ENCODE measurements around the gene ACTMAP. TPM values are rescaled to one million over a fixed set of nuclear protein-coding genes. Genes with fewer than 3 reads are reported as not detected.

The ACTMAP gene
- total and polyA plus RNA-seq, 9 of the 15 experiments (the other 6 are each of a cell fraction or from before 2014, with no cell fraction given), result 1.7 to 16.6 (median 4.9) TPM

- H3K27me3 ChIP-seq (ENCODE audit: control insufficient read depth in 2 of 2, insufficient read depth in 2 of 2, low read length in 2 of 2), result no peaks in the 10 kb centered on the region
- peaks cover 3% of the 10 kb centered on the region for H3K9me1 ChIP-seq (ENCODE audit: control insufficient read depth, insufficient read depth, low read length)
- no TSS peak for BruUV-seq (replicated peaks)
- peak overlapping the region; percentile 100 for H3K4me2 ChIP-seq (ENCODE audit: insufficient read depth, low read length)
- ChIA-PET POLR2A (interaction anchor here (0.5 to 1.7 kb wide), 8 partner anchors 9 to 1241 kb away, joined by 3 to 9 read pairs (median 3); partner anchors contain the start of gene ATP1A3), CTCF (ENCODE audit: low intra/inter-chr PET ratio) (interaction anchor here (0.7 kb wide), 1 partner anchor 452 kb away, joined by 3 read pairs; no protein-coding TSS in a partner anchor)
- in situ Hi-C loops (cut with MboI), result no loop called here
- peaks cover 88% of the 10 kb centered on the region for H3K79me2 ChIP-seq (ENCODE audit: control insufficient read depth, insufficient read depth, low read length)
- peaks cover 32% of the 10 kb centered on the region for H4K20me1 ChIP-seq (replicated peaks; ENCODE audit: control insufficient read depth, insufficient read depth, low read length)
- peak overlapping the region; percentile 59 for H3K4me3 ChIP-seq
- H3K36me3 ChIP-seq (ENCODE audit: control insufficient read depth, insufficient read depth, low read length), result peaks cover 53% of the 10 kb centered on the region
- no peaks in the 10 kb centered on the region for H3K9me3 ChIP-seq (replicated peaks; ENCODE audit: control insufficient read depth, insufficient read depth, low read depth, low read length)
- intact Hi-C loops (cut with micrococcal nuclease), result no loop called here
- H3K4me1 ChIP-seq (replicated peaks in 1 of 2; ENCODE audit: control insufficient read depth in 2 of 2, insufficient read depth in 2 of 2, low read length in 2 of 2), result peaks cover 35 to 45% of the 10 kb centered on the region in 2 experiments
- 0% methylated on average over 7 of the region's 12 CpGs for WGBS (ENCODE audit: insufficient coverage, low coverage, missing lambda C conversion rate)
- H3K9ac ChIP-seq (ENCODE audit: insufficient read depth in 1 of 2, low read depth in 2 of 2, low read length in 2 of 2), result peak overlapping the region; percentile 94 to 99
- H3K27ac ChIP-seq (ENCODE audit: extremely low read depth, low read depth, low read length), result peak overlapping the region; percentile 98; the same call in 2 of the 3 replicates
- DNase-seq (ENCODE audit: extremely low read depth in 1 of 4, low spot score in 3 of 4) (peak in 1 of 4 experiments; percentile 40), FAIRE-seq (no peak), ATAC-seq (no peak)
- H2AFZ ChIP-seq (ENCODE audit: low read depth, low read length), result no peak overlapping the region
- TF ChIP-seq BCLAF1 (IDR thresholded peaks at IDR 0.05; ENCODE audit: borderline replicate concordance in 1 of 2, control insufficient read depth in 1 of 2, low read depth in 2 of 2, low read length in 1 of 2) (0 out of 4 replicates have a peak, but pooled peaks of 1 of the 2 experiments have one; percentile 42), GTF2E2 (tag; IDR thresholded peaks at IDR 0.05) (0 out of 2 replicates have a peak, but pooled peaks have one; percentile 11), XRCC5 (IDR thresholded peaks at IDR 0.05; ENCODE audit: low read depth, low read length) (0 out of 2 replicates have a peak, but pooled peaks have one; percentile 8), E2F8 (IDR thresholded peaks at IDR 0.05; ENCODE audit: low read depth, partially characterized antibody) (peak; percentile 31), EGR1 (conservative IDR thresholded peaks at IDR 0.05) (peak; percentile 84), ZNF384 (IDR thresholded peaks at IDR 0.05; ENCODE audit: low read depth, low read length) (peak; percentile 69), ARID3B (CRISPR knock-in tag; IDR thresholded peaks at IDR 0.05; ENCODE audit: borderline replicate concordance) (no peak), EZH2 (IDR thresholded peaks at IDR 0.05; ENCODE audit: borderline replicate concordance, low read depth, low read length) (no peak), ZNF121 (CRISPR knock-in tag; conservative IDR thresholded peaks at IDR 0.05) (no peak), ZNF282 (CRISPR knock-in tag; IDR thresholded peaks at IDR 0.05) (no peak), SMARCA5 (IDR thresholded peaks at IDR 0.05) (0 out of 2 replicates have a peak, but pooled peaks have one; percentile 49), KDM2B (CRISPR knock-in tag; IDR thresholded peaks at IDR 0.05) (no peak), RFX1 (IDR thresholded peaks at IDR 0.05) (no peak), NCOA4 (IDR thresholded peaks at IDR 0.05; ENCODE audit: partially characterized antibody) (no peak), BHLHE40 (IDR thresholded peaks at IDR 0.05; ENCODE audit: low read length) (no peak), CBX5 (IDR thresholded peaks at IDR 0.05; ENCODE audit: borderline replicate concordance, low read depth) (no peak)
Measured at GRCh38 chr19:40752257-40752781, 2.0 kb upstream of the ACTMAP start.

All from K562 (cell line).